Common myeloid progenitor, CD34-positive (primary cell): ENCODE data around the gene MEGF8.

Experiments used
- CTCF ChIA-PET: fragments of 350-600 bp; sonication (Branson Sonifier 250); formaldehyde crosslinking; loops from one replicate; lab custom pipeline; 2021; ENCODE audit warnings: antibody characterized with exemption; lab: Charles Lee
- POLR2A ChIA-PET: fragments of 350-600 bp; sonication (Branson Sonifier 250); formaldehyde crosslinking; loops from one replicate; lab custom pipeline; 2021; ENCODE audit warnings: antibody characterized with exemption; lab: Charles Lee
- DNase-seq, 3 donors: peaks; one replicate each; pipeline versions ENCODE4 v3.0.0 to v3.0.0-alpha.2; 2013
- H3K27ac ChIP-seq, 2 experiments: 1 replicate in 1 of 2; 2 replicates in 1 of 2; pipeline ENCODE4 v1.7.0; 2013; ENCODE audit warnings: inconsistent platforms in 2 of 2, low read length in 2 of 2, mild to moderate bottlenecking in 2 of 2, low read depth in 1 of 2, moderate library complexity in 1 of 2; ENCODE audit not compliant: severe bottlenecking in 2 of 2, insufficient read depth in 1 of 2, poor library complexity in 1 of 2
- H3K27me3 ChIP-seq, 5 experiments: replicated peaks in 2 of 5; 1 replicate in 3 of 5; 2 replicates in 2 of 5; pipeline versions ENCODE4 v1.6.1 to v1.7.0; 2013; ENCODE audit warnings: low read length in 4 of 5, mild to moderate bottlenecking in 2 of 5, moderate library complexity in 2 of 5, inconsistent platforms in 1 of 5; ENCODE audit not compliant: insufficient read depth in 5 of 5, control insufficient read depth in 4 of 5
- H3K36me3 ChIP-seq, 4 experiments: 1 replicate in 2 of 4; 2 replicates in 2 of 4; pipeline versions ENCODE4 v1.6.1 to v1.7.0; 2013; ENCODE audit warnings: low read length in 3 of 4, control low read depth in 1 of 4, mild to moderate bottlenecking in 1 of 4; ENCODE audit not compliant: control insufficient read depth in 4 of 4, insufficient read depth in 4 of 4
- H3K4me1 ChIP-seq, 4 experiments: 1 replicate in 3 of 4; 2 replicates in 1 of 4; pipeline versions ENCODE4 v1.6.1 to v1.7.1; 2013; ENCODE audit warnings: low read length in 3 of 4, mild to moderate bottlenecking in 3 of 4, control low read depth in 1 of 4, inconsistent platforms in 1 of 4, moderate library complexity in 1 of 4; ENCODE audit not compliant: control insufficient read depth in 4 of 4, insufficient read depth in 4 of 4; ENCODE audit errors: control extremely low read depth in 1 of 4
- H3K4me3 ChIP-seq, 7 experiments: 1 replicate in 4 of 7; 2 replicates in 3 of 7; pipeline versions ENCODE4 v1.5.1 to v1.7.0; 2013; ENCODE audit warnings: mild to moderate bottlenecking in 7 of 7, low read length in 6 of 7, moderate library complexity in 6 of 7, inconsistent platforms in 2 of 7, low read depth in 2 of 7, control low read depth in 1 of 7; ENCODE audit not compliant: insufficient read depth in 4 of 7, control insufficient read depth in 1 of 7; ENCODE audit errors: extremely low read depth in 1 of 7
- H3K9me3 ChIP-seq, 5 experiments: 1 replicate in 4 of 5; 2 replicates in 1 of 5; pipeline versions ENCODE4 v1.6.1 to v1.7.1; 2013; ENCODE audit warnings: low read length in 4 of 5, mild to moderate bottlenecking in 2 of 5, inconsistent platforms in 1 of 5, low read depth in 1 of 5, moderate library complexity in 1 of 5; ENCODE audit not compliant: control insufficient read depth in 4 of 5, insufficient read depth in 2 of 5; ENCODE audit errors: control extremely low read depth in 1 of 5
- WGBS: methylation state at CpG from one replicate; pipeline ENCODE4 v1.1.5; 2013; ENCODE audit not compliant: insufficient coverage; 5-methylcytosine and 5-hydroxymethylcytosine counted together

MEGF8 gene

GRCh38 chr19:42352301-42353259 is 27.1 kb downstream of the MEGF8 start:
- Histone ChIP-seq H3K27me3 (no peaks in the 10 kb centered on the region), H3K9me3 (no peaks in the 10 kb centered on the region), H3K4me1 (no peaks in the 10 kb centered on the region), H3K27ac (no peak overlapping the region), H3K36me3 (peaks cover 6 to 62% (median 36%) of the 10 kb centered on the region in 4 experiments), H3K4me3 (no peak overlapping the region)
- ChIA-PET CTCF (no interaction called here), POLR2A (no interaction called here)
- WGBS, result 98% methylated on average over 24 of the region's 31 CpGs
- DNase-seq, result peak in 2 of 3 donors; percentile 13 to 35

- Histone ChIP-seq H3K4me1 (no peaks in the 10 kb centered on the region), H3K27ac (no peak overlapping the region), H3K27me3 (no peaks in the 10 kb centered on the region), H3K36me3 (peaks cover 6 to 64% (median 38%) of the 10 kb centered on the region in 4 experiments), H3K4me3 (no peak overlapping the region), H3K9me3 (no peaks in the 10 kb centered on the region)
- POLR2A ChIA-PET, result no interaction called here
- no peak for DNase-seq
- CTCF ChIA-PET, result interaction anchor here (1.0 kb wide), 1 partner anchor 10 kb away, joined by 3 read pairs; no protein-coding TSS in a partner anchor
- over 99% methylated on average over 19 of the region's 29 CpGs for WGBS
Measured at GRCh38 chr19:42353341-42354015, 28.0 kb downstream of the MEGF8 start.

GRCh38 chr19:42355896-42356295 is 30.5 kb downstream of the MEGF8 start:
- Histone ChIP-seq H3K4me3 (no peak overlapping the region), H3K27me3 (no peaks in the 10 kb centered on the region), H3K27ac (no peak overlapping the region), H3K4me1 (no peaks in the 10 kb centered on the region), H3K36me3 (peaks cover 3 to 69% (median 41%) of the 10 kb centered on the region in 4 experiments), H3K9me3 (no peaks in the 10 kb centered on the region)
- ChIA-PET CTCF (no interaction called here), POLR2A (no interaction called here)
- DNase-seq, result no peak
- 95% methylated on average over 11 of the region's 12 CpGs for WGBS

- Histone ChIP-seq H3K27me3 (no peaks in the 10 kb centered on the region), H3K4me3 (no peak overlapping the region), H3K9me3 (no peaks in the 10 kb centered on the region), H3K27ac (no peak overlapping the region), H3K36me3 (peaks cover 3 to 69% (median 39%) of the 10 kb centered on the region in 4 experiments), H3K4me1 (no peaks in the 10 kb centered on the region)
- ChIA-PET CTCF (no interaction called here), POLR2A (no interaction called here)
- 97% methylated on average over 15 of the region's 15 CpGs for WGBS
- DNase-seq, result no peak
Measured at GRCh38 chr19:42356686-42357085, 31.3 kb downstream of the MEGF8 start.

GRCh38 chr19:42357290-42357689 is 31.9 kb downstream of the MEGF8 start:
- no peaks in the 10 kb centered on the region for H3K9me3 ChIP-seq
- H3K4me3 ChIP-seq, result no peak overlapping the region
- H3K4me1 ChIP-seq, result no peaks in the 10 kb centered on the region
- ChIA-PET POLR2A (no interaction called here), CTCF (interaction anchor here (0.9 kb wide), 1 partner anchor 11 kb away, joined by 5 read pairs; no protein-coding TSS in a partner anchor)
- H3K27me3 ChIP-seq, result no peaks in the 10 kb centered on the region
- H3K27ac ChIP-seq, result no peak overlapping the region
- H3K36me3 ChIP-seq, result peaks cover 3 to 65% (median 41%) of the 10 kb centered on the region in 4 experiments
- 96% methylated on average over 5 of the region's 12 CpGs for WGBS
- no peak for DNase-seq

GRCh38 chr19:42360787-42361544 is 35.5 kb downstream of the MEGF8 start:
- WGBS, result 96% methylated on average over 16 of the region's 16 CpGs
- Histone ChIP-seq H3K27me3 (no peaks in the 10 kb centered on the region), H3K36me3 (peaks cover 7 to 57% (median 35%) of the 10 kb centered on the region in 4 experiments), H3K9me3 (peaks cover 0 to 6% (median 2%) of the 10 kb centered on the region in 5 experiments), H3K27ac (no peak overlapping the region), H3K4me1 (no peaks in the 10 kb centered on the region), H3K4me3 (no peak overlapping the region)
- POLR2A ChIA-PET, result interaction anchor here (0.6 kb wide), 1 partner anchor 13 kb away, joined by 3 read pairs; no protein-coding TSS in a partner anchor
- peak in 2 of 3 donors; percentile 13 to 19 for DNase-seq
- CTCF ChIA-PET, result interaction anchor here (1.0 kb wide), 1 partner anchor 20 kb away, joined by 3 read pairs; no protein-coding TSS in a partner anchor
